D721Med (cell line): Measurements from ENCODE around the gene SPHK1.

Experiments used
- DNase-seq: peaks from one replicate; pipeline ENCODE4 v3.0.0; 2011; ENCODE audit warnings: low spot score; ENCODE audit not compliant: insufficient read length
- FAIRE-seq: peaks from 2 replicates; lab custom pipeline; 2011; peaks lifted over from hg19 to GRCh38; lab: Jason Lieb, UNC
- CTCF ChIP-seq: IDR thresholded peaks from 2 replicates; pipeline ENCODE4 v1.5.1; 2012; ENCODE audit warnings: mild to moderate bottlenecking, control low read depth; ENCODE audit not compliant: insufficient read depth; ENCODE audit errors: missing control alignments

Gene SPHK1

DNA sequence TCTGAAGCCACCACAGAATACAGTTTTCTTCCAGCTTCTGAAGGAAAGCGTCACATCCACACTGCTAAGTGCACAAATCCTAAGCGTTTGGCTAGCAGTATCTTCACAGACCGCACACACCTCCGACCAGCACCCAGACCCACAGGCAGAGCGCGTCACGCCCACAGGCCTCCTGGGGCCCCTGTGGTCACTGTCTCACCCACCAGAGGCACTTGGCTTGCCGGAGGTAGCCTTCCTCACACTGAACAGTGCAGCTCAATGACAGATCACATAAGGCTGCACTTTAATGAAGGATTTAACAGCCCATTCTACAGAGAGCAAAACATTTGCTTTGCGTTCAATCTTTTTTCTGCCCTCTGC, 21.2 kb downstream of the SPHK1 start:
- no peak for DNase-seq
- no peak for FAIRE-seq

DNA sequence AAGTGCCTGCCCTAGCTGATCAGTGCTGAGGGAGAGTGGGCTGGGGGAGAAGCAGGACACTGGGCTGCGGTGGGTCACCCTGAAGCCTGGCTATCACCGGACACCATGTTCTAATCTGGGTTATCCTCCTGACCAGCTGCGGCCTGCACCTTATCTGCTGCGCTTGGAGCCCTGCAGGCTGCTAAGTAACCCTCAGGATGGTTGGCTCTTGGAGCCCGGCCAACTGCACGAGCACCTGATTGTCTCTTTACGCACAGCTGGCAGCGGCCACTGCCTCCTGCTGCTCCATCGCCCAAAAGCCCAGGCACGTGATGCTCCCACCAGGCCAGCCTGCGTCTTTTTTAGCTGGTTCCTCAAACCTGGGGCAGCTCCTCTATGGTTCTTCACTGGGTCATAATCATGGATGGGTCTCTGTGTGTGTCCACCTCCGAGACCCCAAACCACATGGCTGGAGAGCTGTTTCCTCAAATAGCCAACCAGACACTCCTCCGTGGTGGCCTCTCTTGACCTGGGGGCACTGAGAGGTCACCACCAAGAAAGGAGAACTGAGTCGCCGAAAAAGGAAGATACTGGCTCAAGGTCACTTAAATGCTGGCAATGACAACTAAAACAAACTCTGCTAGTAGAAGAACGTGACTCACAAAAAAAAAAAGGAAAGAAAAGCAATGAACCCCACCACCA, 21.7 kb downstream of the SPHK1 start:
- no peak for TF ChIP-seq CTCF
- DNase-seq (no peak), FAIRE-seq (no peak)

More for the DNA sequence above, 21.2 kb downstream of the SPHK1 start:
- TF ChIP-seq CTCF = no peak

GRCh38 chr17:76407509-76407908, 23.1 kb downstream of the SPHK1 start:
- TF ChIP-seq CTCF = no peak
- no peak for FAIRE-seq
- DNase-seq = no peak

DNA sequence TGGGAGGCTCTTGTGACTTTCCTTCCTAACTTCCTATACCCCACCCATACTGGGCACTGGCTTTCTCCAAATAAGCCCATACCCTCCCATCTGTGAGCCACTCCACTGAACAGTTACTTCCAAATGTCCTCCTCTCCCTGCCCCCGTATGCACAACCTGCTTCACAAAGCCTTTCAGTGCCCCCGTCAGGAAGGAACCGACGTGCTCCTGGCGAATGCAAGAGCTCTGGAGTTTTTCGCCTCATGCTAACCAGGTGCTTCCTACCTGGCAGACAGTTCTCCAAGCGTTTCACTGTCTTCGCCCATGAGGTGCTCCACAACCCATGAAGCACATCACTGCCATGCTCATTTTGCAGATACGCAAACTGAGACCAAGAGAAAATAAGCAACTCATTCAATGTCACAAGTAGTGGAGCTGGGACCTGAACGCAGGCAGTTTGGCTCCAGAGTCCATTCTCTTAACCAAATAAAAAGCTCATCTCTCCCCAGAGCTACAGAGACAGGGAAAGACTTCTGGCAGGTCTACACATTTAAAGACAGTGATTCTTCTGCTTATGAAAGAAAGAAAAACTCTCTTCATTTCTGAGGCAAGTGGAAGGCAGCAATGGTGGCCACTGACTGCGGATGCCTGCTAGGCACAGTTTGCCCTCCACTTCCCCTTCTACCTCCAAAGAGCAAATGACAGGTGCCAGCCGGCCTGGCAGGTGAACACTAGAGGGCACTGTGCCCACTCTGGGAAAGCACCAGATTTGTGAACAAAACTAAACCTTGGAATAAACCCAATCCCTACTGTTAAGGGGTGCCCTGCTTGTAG, 23.8 kb downstream of the SPHK1 start:
- peak; percentile 95 for TF ChIP-seq CTCF
- DNase-seq = no peak
- no peak for FAIRE-seq

- DNase-seq (no peak), FAIRE-seq (no peak)
- TF ChIP-seq CTCF = no peak
Measured at GRCh38 chr17:76410328-76410965, 26.0 kb downstream of the SPHK1 start.

- no peak for TF ChIP-seq CTCF
- DNase-seq (no peak), FAIRE-seq (no peak)
Measured at GRCh38 chr17:76411247-76411646, 26.8 kb downstream of the SPHK1 start.
